Activated naive CD8-positive, alpha-beta T cell (primary cell): ENCODE results near the gene GYS2.
"Not testable (repeated sequence)": the region's sequence is repeated elsewhere in the genome, so short reads cannot be mapped to it uniquely, and the experiment has no call there.

Experiments
- H3K27ac Mint-ChIP-seq: one replicate; pipeline ENCODE4 v1.8.0; 2021; ENCODE audit warnings: mixed read lengths
- H3K27me3 Mint-ChIP-seq: one replicate; pipeline ENCODE4 v1.8.0; 2021; ENCODE audit warnings: mixed read lengths
- H3K36me3 Mint-ChIP-seq: one replicate; pipeline ENCODE4 v1.8.0; 2021; ENCODE audit warnings: mixed read lengths
- H3K4me1 Mint-ChIP-seq: one replicate; pipeline ENCODE4 v1.8.0; 2021; ENCODE audit warnings: low read depth, mixed read lengths
- H3K4me3 Mint-ChIP-seq: one replicate; pipeline ENCODE4 v1.8.0; 2021; ENCODE audit warnings: mild to moderate bottlenecking, mixed read lengths
- H3K9me3 Mint-ChIP-seq: one replicate; pipeline ENCODE4 v1.8.0; 2021; ENCODE audit warnings: low read depth, mixed read lengths

The GYS2 gene

GRCh38 chr12:21604245-21605101 is at the start of gene GYS2:
Gene GYS2, minus strand, starts transcription at chr12:21604847. Its CDS starts 255 bp downstream, at chr12:21604592.
- no peaks in the 10 kb centered on the region for H3K36me3 Mint-ChIP-seq
- no peak within 1 kb of the TSS for H3K27ac Mint-ChIP-seq
- no peaks in the 10 kb centered on the region for H3K4me1 Mint-ChIP-seq
- no peak within 1 kb of the TSS for H3K4me3 Mint-ChIP-seq
- no peaks in the 10 kb centered on the region for H3K27me3 Mint-ChIP-seq
- no peaks in the 10 kb centered on the region for H3K9me3 Mint-ChIP-seq

DNA sequence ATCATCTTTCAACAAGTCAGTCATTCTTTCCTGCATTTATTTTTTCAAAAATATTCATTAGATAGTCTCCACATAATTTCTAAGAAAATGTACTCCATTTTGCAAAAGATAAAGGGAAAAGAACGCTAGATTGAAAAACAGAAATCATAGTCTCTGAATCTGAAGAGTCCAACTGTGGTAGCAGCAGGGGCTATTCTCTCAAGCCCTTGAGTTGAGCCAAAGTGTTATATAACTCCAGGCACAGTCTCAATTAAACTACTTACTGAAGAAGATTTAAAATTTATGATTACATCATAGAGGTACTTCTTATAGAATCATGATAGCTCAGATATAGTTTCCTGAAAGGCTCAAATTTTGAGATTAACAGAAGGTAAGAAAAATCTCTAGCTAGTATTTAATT is 47.2 kb upstream of the GYS2 start:
- peaks cover 89% of the 10 kb centered on the region for H3K4me1 Mint-ChIP-seq
- peak overlapping the region; percentile 66 for H3K27ac Mint-ChIP-seq
- H3K9me3 Mint-ChIP-seq: no peaks in the 10 kb centered on the region
- no peaks in the 10 kb centered on the region for H3K27me3 Mint-ChIP-seq
- H3K36me3 Mint-ChIP-seq: peaks cover 48% of the 10 kb centered on the region
- H3K4me3 Mint-ChIP-seq: peak overlapping the region; percentile 41

DNA sequence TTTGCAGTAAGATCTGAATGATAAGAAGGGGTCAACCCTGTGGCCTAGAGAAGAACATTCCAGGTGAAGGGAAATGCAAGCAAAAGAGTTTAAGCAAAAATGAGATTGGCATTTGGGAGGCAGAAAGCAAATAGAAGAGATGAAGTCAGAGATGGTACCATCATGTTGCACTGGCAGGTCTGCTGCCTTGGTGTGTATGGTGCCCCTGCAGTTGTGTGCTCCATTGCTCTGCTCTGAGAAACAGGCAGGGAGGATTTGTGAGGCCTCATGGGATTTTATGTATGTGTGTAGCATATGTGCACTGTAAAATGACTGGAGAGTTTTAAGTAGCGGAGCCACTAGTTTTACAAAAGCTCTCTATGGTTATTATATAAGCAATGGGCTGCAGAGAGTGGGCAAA is 46.4 kb upstream of the GYS2 start:
- no peaks in the 10 kb centered on the region for H3K27me3 Mint-ChIP-seq
- peaks cover 92% of the 10 kb centered on the region for H3K4me1 Mint-ChIP-seq
- peaks cover 45% of the 10 kb centered on the region for H3K36me3 Mint-ChIP-seq
- H3K27ac Mint-ChIP-seq: peak overlapping the region; percentile 69
- no peaks in the 10 kb centered on the region for H3K9me3 Mint-ChIP-seq
- H3K4me3 Mint-ChIP-seq: peak overlapping the region; percentile 41

- H3K4me3 Mint-ChIP-seq: no peak overlapping the region
- H3K4me1 Mint-ChIP-seq: peaks cover 93% of the 10 kb centered on the region
- no peaks in the 10 kb centered on the region for H3K27me3 Mint-ChIP-seq
- no peaks in the 10 kb centered on the region for H3K9me3 Mint-ChIP-seq
- peaks cover 38% of the 10 kb centered on the region for H3K36me3 Mint-ChIP-seq
- H3K27ac Mint-ChIP-seq: peak overlapping the region; percentile 64
Measured at GRCh38 chr12:21649034-21649433, 44.4 kb upstream of the GYS2 start.

GRCh38 chr12:21648378-21648777 is 43.7 kb upstream of the GYS2 start:
- Mint-ChIP-seq H3K4me3 (no peak overlapping the region), H3K27ac (peak overlapping the region; percentile 61), H3K36me3 (peaks cover 41% of the 10 kb centered on the region), H3K9me3 (no peaks in the 10 kb centered on the region), H3K27me3 (no peaks in the 10 kb centered on the region), H3K4me1 (peaks cover 94% of the 10 kb centered on the region)

DNA sequence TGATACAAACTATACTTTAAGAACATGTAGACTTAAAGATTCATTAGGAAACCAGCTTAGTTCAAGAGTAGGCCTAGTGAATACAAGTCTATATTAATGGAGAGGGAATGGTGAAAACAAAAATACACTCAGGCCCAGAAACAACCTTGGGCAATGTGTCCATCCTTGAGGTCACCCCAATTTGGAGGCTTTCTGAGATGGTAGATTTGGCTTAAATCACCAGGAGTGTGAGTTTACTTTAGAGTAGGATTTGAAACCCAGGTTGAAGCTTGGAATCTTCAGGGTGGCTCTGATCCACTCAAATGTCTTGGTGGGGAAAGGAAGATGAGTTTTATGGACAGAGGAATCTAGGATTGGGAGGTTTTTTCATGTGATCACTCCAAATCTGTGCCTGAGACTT is 42.5 kb upstream of the GYS2 start:
- Mint-ChIP-seq H3K36me3 (peaks cover 40% of the 10 kb centered on the region), H3K27me3 (no peaks in the 10 kb centered on the region), H3K4me3 (peak overlapping the region; percentile 59)

DNA sequence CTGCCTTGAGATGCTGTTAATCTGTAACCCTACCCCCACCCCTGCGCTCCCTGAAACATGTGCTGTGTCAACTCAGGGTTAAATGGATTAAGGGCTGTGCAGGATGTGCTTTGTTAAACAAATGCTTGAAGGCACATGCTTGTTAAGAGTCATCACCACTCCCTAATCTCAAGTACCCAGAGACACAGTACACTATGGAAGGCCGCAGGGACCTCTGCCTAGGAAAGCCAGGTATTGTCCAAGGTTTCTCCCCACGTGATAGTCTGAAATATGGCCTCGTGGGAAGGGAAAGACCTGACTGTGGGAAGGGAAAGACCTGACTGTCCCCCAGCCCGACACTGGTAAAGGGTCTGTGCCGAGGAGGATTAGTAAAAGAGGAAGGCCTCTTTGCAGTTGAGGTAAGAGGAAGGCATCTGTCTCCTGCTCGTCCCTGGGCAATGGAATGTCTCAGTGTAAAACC is 40.4 kb upstream of the GYS2 start:
- H3K27me3 Mint-ChIP-seq, H3K9me3 Mint-ChIP-seq: not testable (repeated sequence)
- Mint-ChIP-seq H3K4me3 (peak overlapping the region; percentile 31), H3K27ac (peak overlapping the region; percentile 42), H3K36me3 (peaks cover 37% of the 10 kb centered on the region), H3K4me1 (peaks cover 92% of the 10 kb centered on the region)

More for the DNA sequence above, 42.5 kb upstream of the GYS2 start:
- Mint-ChIP-seq H3K9me3 (no peaks in the 10 kb centered on the region), H3K27ac (peak overlapping the region; percentile 72), H3K4me1 (peaks cover 94% of the 10 kb centered on the region)

- peaks cover 37% of the 10 kb centered on the region for H3K36me3 Mint-ChIP-seq
- H3K27ac Mint-ChIP-seq: peak overlapping the region; percentile 34
- no peaks in the 10 kb centered on the region for H3K9me3 Mint-ChIP-seq
- H3K4me3 Mint-ChIP-seq: no peak overlapping the region
- peaks cover 90% of the 10 kb centered on the region for H3K4me1 Mint-ChIP-seq
- no peaks in the 10 kb centered on the region for H3K27me3 Mint-ChIP-seq
Measured at GRCh38 chr12:21644516-21644915, 39.9 kb upstream of the GYS2 start.

- H3K4me1 Mint-ChIP-seq: peaks cover 90% of the 10 kb centered on the region
- H3K36me3 Mint-ChIP-seq: peaks cover 39% of the 10 kb centered on the region
- no peaks in the 10 kb centered on the region for H3K27me3 Mint-ChIP-seq
- H3K9me3 Mint-ChIP-seq: no peaks in the 10 kb centered on the region
- peak overlapping the region; percentile 79 for H3K27ac Mint-ChIP-seq
- peak overlapping the region; percentile 62 for H3K4me3 Mint-ChIP-seq
Measured at GRCh38 chr12:21643758-21644157, 39.1 kb upstream of the GYS2 start.

- Mint-ChIP-seq H3K36me3 (peaks cover 38% of the 10 kb centered on the region), H3K4me3 (peak overlapping the region; percentile 62), H3K9me3 (no peaks in the 10 kb centered on the region), H3K27me3 (no peaks in the 10 kb centered on the region), H3K4me1 (peaks cover 88% of the 10 kb centered on the region), H3K27ac (peak overlapping the region; percentile 79)
Measured at GRCh38 chr12:21642707-21643389, 38.2 kb upstream of the GYS2 start.

- Mint-ChIP-seq H3K4me3 (no peak overlapping the region), H3K9me3 (no peaks in the 10 kb centered on the region), H3K27ac (peak overlapping the region; percentile 79), H3K4me1 (peaks cover 59% of the 10 kb centered on the region), H3K27me3 (no peaks in the 10 kb centered on the region), H3K36me3 (peaks cover 36% of the 10 kb centered on the region)
Measured at GRCh38 chr12:21638054-21638891, 33.6 kb upstream of the GYS2 start.

- H3K27ac Mint-ChIP-seq: peak overlapping the region; percentile 28
- peaks cover 47% of the 10 kb centered on the region for H3K36me3 Mint-ChIP-seq
Measured at GRCh38 chr12:21634245-21634644, 29.6 kb upstream of the GYS2 start.

GRCh38 chr12:21631367-21631766 is 26.7 kb upstream of the GYS2 start:
- Mint-ChIP-seq H3K4me1 (peaks cover 12% of the 10 kb centered on the region), H3K9me3 (peaks cover under 1% of the 10 kb centered on the region), H3K27me3 (no peaks in the 10 kb centered on the region), H3K36me3 (peaks cover 42% of the 10 kb centered on the region), H3K4me3 (no peak overlapping the region), H3K27ac (no peak overlapping the region)

More at GRCh38 chr12:21634245-21634644, 29.6 kb upstream of the GYS2 start:
- H3K4me3 Mint-ChIP-seq: no peak overlapping the region
- H3K27me3 Mint-ChIP-seq: no peaks in the 10 kb centered on the region
- peaks cover 30% of the 10 kb centered on the region for H3K4me1 Mint-ChIP-seq
- H3K9me3 Mint-ChIP-seq: no peaks in the 10 kb centered on the region

DNA sequence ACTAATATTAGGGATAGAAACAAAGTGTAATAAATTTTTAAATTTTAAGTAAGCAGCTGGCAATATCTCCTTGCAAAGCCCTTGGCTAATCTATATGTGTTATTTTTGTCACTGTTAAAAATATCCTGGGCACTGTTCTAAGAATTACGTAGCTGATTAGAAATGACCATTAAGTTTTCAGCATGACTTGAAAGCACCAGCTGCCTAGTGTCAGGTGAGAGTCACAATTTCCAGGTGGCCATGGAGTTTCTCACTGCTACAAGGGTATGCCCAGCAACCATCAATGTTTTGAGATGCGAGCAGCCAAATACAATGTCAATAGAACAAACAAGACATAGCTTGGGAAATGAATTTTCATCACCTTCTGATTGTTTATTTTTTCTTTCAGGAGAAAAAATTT is 23.3 kb upstream of the GYS2 start:
- H3K4me1 Mint-ChIP-seq: peaks cover 7% of the 10 kb centered on the region
- no peak overlapping the region for H3K27ac Mint-ChIP-seq
- no peak overlapping the region for H3K4me3 Mint-ChIP-seq
- no peaks in the 10 kb centered on the region for H3K27me3 Mint-ChIP-seq
- peaks cover 6% of the 10 kb centered on the region for H3K9me3 Mint-ChIP-seq
- peaks cover 41% of the 10 kb centered on the region for H3K36me3 Mint-ChIP-seq
